HepG2 (cell line): ENCODE data around the gene AXIN1. TPM values are rescaled to one million over a fixed set of nuclear protein-coding genes. Genes with fewer than 3 reads are reported as not detected.
A peak's percentile ranks its signal among the peaks of the same experiment; 100 is the strongest.

Experiments used
- CREBL2 ChIP-seq: sonication (generic); formaldehyde crosslinking; IDR thresholded peaks from 2 replicates; pipeline ENCODE4 v1.8.1; 2023; ENCODE audit warnings: missing genetic modification reagents, mild to moderate bottlenecking, borderline replicate concordance
- DNMT1 ChIP-seq: sonication (generic); formaldehyde crosslinking; IDR thresholded peaks from 2 replicates; pipeline ENCODE4 v1.5.1; 2020; ENCODE audit warnings: mild to moderate bottlenecking, missing genetic modification reagents
- HNF1B ChIP-seq: sonication (generic); formaldehyde crosslinking; IDR thresholded peaks from 2 replicates; pipeline ENCODE4 v1.5.1; 2020; ENCODE audit warnings: mild to moderate bottlenecking, moderate library complexity, missing genetic modification reagents
- HOXA7 ChIP-seq: sonication (generic); formaldehyde crosslinking; IDR thresholded peaks from 2 replicates; pipeline ENCODE4 v1.8.1; 2022; ENCODE audit warnings: mild to moderate bottlenecking, missing genetic modification reagents, moderate library complexity
- MLLT10 ChIP-seq: sonication (generic); formaldehyde crosslinking; IDR thresholded peaks from 2 replicates; pipeline ENCODE4 v1.4.0; 2020; ENCODE audit warnings: missing genetic modification reagents
- NFAT5 ChIP-seq: sonication (generic); formaldehyde crosslinking; IDR thresholded peaks from 2 replicates; pipeline ENCODE4 v1.4.0; 2020; ENCODE audit warnings: missing genetic modification reagents
- NR1H2 ChIP-seq: sonication (generic); formaldehyde crosslinking; IDR thresholded peaks from 2 replicates; pipeline ENCODE4 v1.8.1; 2022; ENCODE audit warnings: low read depth, missing genetic modification reagents, borderline replicate concordance
- SAFB2 ChIP-seq: sonication (generic); formaldehyde crosslinking; IDR thresholded peaks from 2 replicates; pipeline ENCODE4 v1.5.1; 2020; ENCODE audit warnings: missing genetic modification reagents, low read depth, mild to moderate bottlenecking, borderline replicate concordance
- SP5 ChIP-seq: IDR thresholded peaks from 2 replicates; pipeline ENCODE4 v1.6.1; 2016; ENCODE audit warnings: low read depth, borderline replicate concordance
- TOPORS ChIP-seq: sonication (generic); formaldehyde crosslinking; IDR thresholded peaks from 2 replicates; pipeline ENCODE4 v1.8.0; 2023; ENCODE audit warnings: mild to moderate bottlenecking, missing genetic modification reagents
- ZBTB10 ChIP-seq: sonication (generic); formaldehyde crosslinking; IDR thresholded peaks from 2 replicates; pipeline ENCODE4 v1.4.0; 2020; ENCODE audit warnings: missing genetic modification reagents, borderline replicate concordance
- ZBTB7B ChIP-seq: sonication (generic); formaldehyde crosslinking; IDR thresholded peaks from 2 replicates; pipeline ENCODE4 v1.4.0; 2020; ENCODE audit warnings: missing genetic modification reagents
- ZFP41 ChIP-seq: sonication (generic); formaldehyde crosslinking; IDR thresholded peaks from 2 replicates; pipeline ENCODE4 v1.4.0; 2020; ENCODE audit warnings: mild to moderate bottlenecking, missing genetic modification reagents, borderline replicate concordance
- ZNF331 ChIP-seq: sonication (generic); formaldehyde crosslinking; IDR thresholded peaks from 2 replicates; pipeline ENCODE4 v1.4.0; 2020; ENCODE audit warnings: missing genetic modification reagents
- ZNF770 ChIP-seq: sonication (generic); formaldehyde crosslinking; IDR thresholded peaks from 2 replicates; pipeline ENCODE4 v1.5.0; 2020; ENCODE audit warnings: mild to moderate bottlenecking, missing genetic modification reagents
- polyA plus RNA-seq, 8 experiments: library from polyadenylated mRNA; depleted of rRNA in 3 of 8; stranded (reverse) in 7 of 8; unstranded in 1 of 8; fragments of >200 nt; fragmentation: Illumina TruSeq in 4 of 8; extraction: Trizol in 4 of 8; gene quantifications; 2 replicates each; pipeline versions ENCODE4 v1.2.1 to v1.2.3, GENCODE V29; 2011 to 2016; ENCODE audit warnings: low read depth in 4 of 8, missing spikeins in 1 of 8, mixed read lengths in 1 of 8; ENCODE audit not compliant: insufficient read depth in 1 of 8
- total RNA-seq, 5 experiments: library from RNA; depleted of rRNA; stranded (reverse); fragments of >200 nt; fragmentation: Illumina TruSeq; extraction: Trizol; gene quantifications; 2 replicates each; pipeline ENCODE4 v1.2.3, GENCODE V29; 2016; ENCODE audit warnings: low read depth in 1 of 5

AXIN1 gene
- total and polyA plus RNA-seq, 2 of the 13 experiments (the other 11 are each of a cell fraction or from before 2014, with no cell fraction given): 24.0 to 26.0 TPM

- TF ChIP-seq HNF1B (CRISPR knock-in tag) (peak; percentile 87), SAFB2 (CRISPR knock-in tag) (no peak), ZBTB10 (CRISPR knock-in tag) (no peak), NFAT5 (no peak), ZNF770 (no peak), TOPORS (CRISPR knock-in tag) (no peak), SP5 (CRISPR knock-in tag) (0 out of 2 replicates have a peak, but pooled peaks have one; percentile 29), NR1H2 (CRISPR knock-in tag) (no peak), ZBTB7B (CRISPR knock-in tag) (peak; percentile 87), MLLT10 (no peak), DNMT1 (CRISPR knock-in tag) (peak; percentile 57), ZFP41 (CRISPR knock-in tag) (no peak), HOXA7 (CRISPR knock-in tag) (no peak), CREBL2 (CRISPR knock-in tag) (no peak), ZNF331 (CRISPR knock-in tag) (peak; percentile 72)
Measured at GRCh38 chr16:342455-343213, 9.9 kb downstream of the AXIN1 start (continued).
